GM19463 (cell line): ENCODE results near the gene LTBP2.
"Not testable (repeated sequence)": the region's sequence is repeated elsewhere in the genome, so short reads cannot be mapped to it uniquely, and the experiment has no call there.

Experiments
- ATAC-seq: cut with Tn5 transposase; IDR thresholded peaks from one replicate; pipeline ENCODE4 v1.9.1; 2021; ENCODE audit warnings: mild to moderate bottlenecking, moderate library complexity; ENCODE audit not compliant: unreplicated experiment

The LTBP2 gene

GRCh38 chr14:74459976-74460375 is 152.1 kb downstream of the LTBP2 start:
- ATAC-seq = no peak

GRCh38 chr14:74459289-74459946 is 152.6 kb downstream of the LTBP2 start:
- no peak for ATAC-seq

GRCh38 chr14:74457565-74457895 is 154.5 kb downstream of the LTBP2 start:
- ATAC-seq = no peak

GRCh38 chr14:74456684-74457564 is 155.1 kb downstream of the LTBP2 start:
- ATAC-seq = no peak

GRCh38 chr14:74454397-74454796 is 157.6 kb downstream of the LTBP2 start:
- not testable (repeated sequence) for ATAC-seq
